SK-N-SH (cell line): Measurements from ENCODE around the gene TRIM58. TPM values are rescaled to one million over a fixed set of nuclear protein-coding genes. Genes with fewer than 3 reads are reported as not detected.

ENCODE experiments used
- CTCF ChIA-PET: fragments of 300-600, 350-600 bp; formaldehyde crosslinking; extraction: SDS; loops from one replicate; lab custom pipeline; 2021; lab: Yijun Ruan, JAX
- POLR2A ChIA-PET: fragments of 350-600 bp; sonication (Branson Sonifier 250); formaldehyde crosslinking; extraction: SDS; loops from one replicate; lab custom pipeline; 2020; ENCODE audit warnings: antibody characterized with exemption, inconsistent platforms; lab: Yijun Ruan, JAX
- DNase-seq: peaks from one replicate; pipeline ENCODE4 v3.0.0; 2012
- H2AFZ ChIP-seq: fragments of 200-600 bp; sonication (generic); 2 replicates; pipeline ENCODE4 v1.8.1; 2016; ENCODE audit warnings: antibody characterized with exemption, mild to moderate bottlenecking, low read depth
- H3F3A ChIP-seq: fragments of 200-600 bp; sonication (generic); replicated peaks from 2 replicates; pipeline ENCODE3; 2016; ENCODE audit warnings: antibody characterized with exemption, mild to moderate bottlenecking; ENCODE audit not compliant: insufficient read depth
- H3K27ac ChIP-seq, 2 experiments: fragments of 200-500 bp in 1 of 2; fragments of 200-600 bp in 1 of 2; sonication (Bioruptor generic) in 1 of 2; sonication (generic), shearing (Covaris generic) in 1 of 2; 2 replicates each; pipeline versions ENCODE4 v1.5.1 to v1.6.1; 2014 to 2016; ENCODE audit warnings: low read depth in 2 of 2, inconsistent platforms in 1 of 2, low read length in 1 of 2, mild to moderate bottlenecking in 1 of 2, mixed read lengths in 1 of 2
- H3K27me3 ChIP-seq: fragments of 200-600 bp; sonication (generic), shearing (Covaris generic); 2 replicates; pipeline ENCODE4 v1.6.1; 2016; ENCODE audit warnings: mixed run types; ENCODE audit not compliant: insufficient read depth
- H3K36me3 ChIP-seq, 2 experiments: fragments of 200-500 bp in 1 of 2; fragments of 200-600 bp in 1 of 2; sonication (Bioruptor generic) in 1 of 2; sonication (generic) in 1 of 2; replicated peaks in 1 of 2; 2 replicates each; pipeline versions ENCODE3 to v1.5.1; 2014 to 2016; ENCODE audit warnings: low read length in 1 of 2, mild to moderate bottlenecking in 1 of 2; ENCODE audit not compliant: insufficient read depth in 2 of 2, control insufficient read depth in 1 of 2
- H3K4me1 ChIP-seq, 2 experiments: fragments of 200-500 bp in 1 of 2; fragments of 200-600 bp in 1 of 2; sonication (Bioruptor generic) in 1 of 2; sonication (generic), shearing (Covaris generic) in 1 of 2; 2 replicates each; pipeline versions ENCODE4 v1.5.1 to v1.6.1; 2014 to 2016; ENCODE audit warnings: low read depth in 1 of 2, low read length in 1 of 2, mixed run types in 1 of 2; ENCODE audit not compliant: insufficient read depth in 2 of 2, control insufficient read depth in 1 of 2
- H3K4me2 ChIP-seq: fragments of 200-600 bp; sonication (generic), shearing (Covaris generic); 2 replicates; pipeline ENCODE4 v1.6.1; 2017; ENCODE audit warnings: mixed run types
- H3K4me3 ChIP-seq, 2 experiments: fragments of 200-500 bp in 1 of 2; fragments of 200-600 bp in 1 of 2; sonication (Bioruptor generic) in 1 of 2; sonication (generic), shearing (Covaris generic) in 1 of 2; 2 replicates each; pipeline versions ENCODE4 v1.5.1 to v1.8.1; 2014 to 2016; ENCODE audit warnings: low read depth in 2 of 2, inconsistent platforms in 1 of 2, low read length in 1 of 2, mild to moderate bottlenecking in 1 of 2, mixed read lengths in 1 of 2, moderate library complexity in 1 of 2
- H3K79me2 ChIP-seq: fragments of 200-600 bp; sonication (generic); 2 replicates; pipeline ENCODE4 v1.8.1; 2017; ENCODE audit warnings: mild to moderate bottlenecking; ENCODE audit not compliant: insufficient read depth
- H3K9ac ChIP-seq: fragments of 200-600 bp; sonication (generic); 2 replicates; pipeline ENCODE4 v1.6.1; 2017; ENCODE audit warnings: mixed run types
- H3K9me2 ChIP-seq: fragments of 200-600 bp; sonication (generic); 2 replicates; pipeline ENCODE4 v1.6.1; 2017; ENCODE audit warnings: mixed run types
- H3K9me3 ChIP-seq: fragments of 200-600 bp; sonication (generic); 2 replicates; pipeline ENCODE4 v1.6.1; 2017; ENCODE audit warnings: mixed run types, mild to moderate bottlenecking, moderate library complexity
- H4K20me1 ChIP-seq: fragments of 200-600 bp; sonication (generic); 2 replicates; pipeline ENCODE4 v1.6.1; 2017; ENCODE audit warnings: mild to moderate bottlenecking, mixed run types; ENCODE audit not compliant: insufficient read depth
- ELF1 ChIP-seq: IDR thresholded peaks from 2 replicates; pipeline ENCODE4 v1.4.0; 2012
- FOSL2 ChIP-seq: IDR thresholded peaks from 2 replicates; pipeline ENCODE4 v1.4.0; 2012; ENCODE audit warnings: low read depth, mild to moderate bottlenecking, moderate library complexity, borderline replicate concordance
- GABPA ChIP-seq: IDR thresholded peaks from 2 replicates; pipeline ENCODE4 v1.4.0; 2012; ENCODE audit warnings: low read depth, mild to moderate bottlenecking
- MAX ChIP-seq: IDR thresholded peaks from 2 replicates; pipeline ENCODE4 v1.4.0; 2012; ENCODE audit warnings: low read depth
- MEF2A ChIP-seq: IDR thresholded peaks from 2 replicates; pipeline ENCODE4 v1.4.0; 2012; ENCODE audit warnings: low read depth, borderline replicate concordance
- NRF1 ChIP-seq: IDR thresholded peaks from 2 replicates; pipeline ENCODE4 v1.6.1; 2012; ENCODE audit warnings: low read depth, mild to moderate bottlenecking, low read length
- POLR2AphosphoS5 ChIP-seq: IDR thresholded peaks from 2 replicates; pipeline ENCODE4 v1.6.1; 2012; ENCODE audit warnings: low read depth, low read length
- RFX5 ChIP-seq: IDR thresholded peaks from 2 replicates; pipeline ENCODE4 v1.6.1; 2012; ENCODE audit warnings: mild to moderate bottlenecking, improper control_type of control experiment, low read length
- RXRA ChIP-seq: IDR thresholded peaks from 2 replicates; pipeline ENCODE4 v1.4.0; 2012; ENCODE audit warnings: low read depth, mild to moderate bottlenecking, borderline replicate concordance
- SIN3A ChIP-seq: IDR thresholded peaks from 2 replicates; pipeline ENCODE4 v1.6.1; 2012; ENCODE audit warnings: low read depth, mild to moderate bottlenecking, low read length, moderate library complexity, borderline replicate concordance
- YY1 ChIP-seq: IDR thresholded peaks from 2 replicates; pipeline ENCODE4 v1.4.0; 2012; ENCODE audit warnings: low read depth, mild to moderate bottlenecking
- WGBS: methylation state at CpG from one replicate; pipeline ENCODE4 v1.1.6; 2017; ENCODE audit warnings: low lambda C conversion rate; 5-methylcytosine and 5-hydroxymethylcytosine counted together
- polyA plus RNA-seq, 3 experiments: library from polyadenylated mRNA; depleted of rRNA; stranded (reverse); fragments of >200 nt; gene quantifications; 2 replicates each; pipeline ENCODE4 v1.2.3, GENCODE V29; 2012
- TF ChIP-seq, protein P1 (sequence below): IDR thresholded peaks from 2 replicates; pipeline ENCODE4 v1.6.1; 2012; ENCODE audit warnings: mild to moderate bottlenecking, low read depth, low read length, moderate library complexity

Gene TRIM58
- polyA plus RNA-seq, 1 of the 3 experiments (the other 2 are of a cell fraction) = 0.35 TPM

DNA sequence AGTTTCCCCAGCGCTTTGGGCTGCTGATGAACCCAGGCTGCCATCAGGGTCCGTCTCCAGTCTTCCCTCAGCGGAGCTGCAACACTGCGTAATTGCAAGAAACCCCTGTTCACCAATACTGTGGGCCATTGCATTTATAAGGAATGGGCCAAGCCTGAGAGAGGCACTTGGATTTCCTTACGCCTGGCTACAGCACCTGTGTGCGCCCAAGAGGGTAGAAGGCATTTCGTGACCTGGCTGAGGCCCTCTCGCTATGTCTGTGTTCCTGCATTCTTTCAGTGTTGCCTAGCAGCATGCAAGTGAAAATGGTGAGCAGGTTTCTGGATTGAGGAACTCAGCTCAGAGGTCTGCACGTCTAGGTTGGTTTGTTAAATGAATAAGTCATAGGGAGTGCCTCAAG is 26.4 kb downstream of the TRIM58 start (continued):
- TF ChIP-seq MAX = no peak
- TF ChIP-seq GABPA = no peak
- TF ChIP-seq YY1 = no peak
- TF ChIP-seq SIN3A = no peak
- no peak for TF ChIP-seq POLR2AphosphoS5
- TF ChIP-seq, protein P1, sequence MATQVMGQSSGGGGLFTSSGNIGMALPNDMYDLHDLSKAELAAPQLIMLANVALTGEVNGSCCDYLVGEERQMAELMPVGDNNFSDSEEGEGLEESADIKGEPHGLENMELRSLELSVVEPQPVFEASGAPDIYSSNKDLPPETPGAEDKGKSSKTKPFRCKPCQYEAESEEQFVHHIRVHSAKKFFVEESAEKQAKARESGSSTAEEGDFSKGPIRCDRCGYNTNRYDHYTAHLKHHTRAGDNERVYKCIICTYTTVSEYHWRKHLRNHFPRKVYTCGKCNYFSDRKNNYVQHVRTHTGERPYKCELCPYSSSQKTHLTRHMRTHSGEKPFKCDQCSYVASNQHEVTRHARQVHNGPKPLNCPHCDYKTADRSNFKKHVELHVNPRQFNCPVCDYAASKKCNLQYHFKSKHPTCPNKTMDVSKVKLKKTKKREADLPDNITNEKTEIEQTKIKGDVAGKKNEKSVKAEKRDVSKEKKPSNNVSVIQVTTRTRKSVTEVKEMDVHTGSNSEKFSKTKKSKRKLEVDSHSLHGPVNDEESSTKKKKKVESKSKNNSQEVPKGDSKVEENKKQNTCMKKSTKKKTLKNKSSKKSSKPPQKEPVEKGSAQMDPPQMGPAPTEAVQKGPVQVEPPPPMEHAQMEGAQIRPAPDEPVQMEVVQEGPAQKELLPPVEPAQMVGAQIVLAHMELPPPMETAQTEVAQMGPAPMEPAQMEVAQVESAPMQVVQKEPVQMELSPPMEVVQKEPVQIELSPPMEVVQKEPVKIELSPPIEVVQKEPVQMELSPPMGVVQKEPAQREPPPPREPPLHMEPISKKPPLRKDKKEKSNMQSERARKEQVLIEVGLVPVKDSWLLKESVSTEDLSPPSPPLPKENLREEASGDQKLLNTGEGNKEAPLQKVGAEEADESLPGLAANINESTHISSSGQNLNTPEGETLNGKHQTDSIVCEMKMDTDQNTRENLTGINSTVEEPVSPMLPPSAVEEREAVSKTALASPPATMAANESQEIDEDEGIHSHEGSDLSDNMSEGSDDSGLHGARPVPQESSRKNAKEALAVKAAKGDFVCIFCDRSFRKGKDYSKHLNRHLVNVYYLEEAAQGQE = no peak
- TF ChIP-seq MEF2A = no peak
- TF ChIP-seq, all 33 proteins: peak for 0

- H3K9me3 ChIP-seq = no peaks in the 10 kb centered on the region
- TF ChIP-seq SIN3A (no peak), RXRA (no peak), MAX (no peak), GABPA (no peak), RFX5 (no peak), FOSL2 (no peak), YY1 (no peak), NRF1 (no peak), ELF1 (no peak)
- no peak overlapping the region for H3K9ac ChIP-seq
- no peak overlapping the region for H3K27ac ChIP-seq
- ChIA-PET POLR2A (no interaction called here), CTCF (no interaction called here)
- no peak overlapping the region for H3K4me3 ChIP-seq
- no peak overlapping the region for H3K4me2 ChIP-seq
- H3K9me2 ChIP-seq = no peaks in the 10 kb centered on the region
- H3F3A ChIP-seq = no peaks in the 10 kb centered on the region
- H3K4me1 ChIP-seq = no peaks in the 10 kb centered on the region
- peaks cover 3% of the 10 kb centered on the region; the same call in 1 of the 2 replicates for H3K27me3 ChIP-seq
- DNase-seq = no peak
- no peaks in the 10 kb centered on the region for H3K36me3 ChIP-seq
- H3K79me2 ChIP-seq = no peaks in the 10 kb centered on the region
- 31% methylated on average over 10 of the region's 10 CpGs for WGBS
- H2AFZ ChIP-seq = no peak overlapping the region
- no peaks in the 10 kb centered on the region for H4K20me1 ChIP-seq
These were observed 27.9 kb downstream of the TRIM58 start for GRCh38 chr1:247884797-247885413.
